Nucleus accumbens (tissue), 56 donors: ENCODE data around the gene GDF9.
A peak's percentile ranks its signal among the peaks of the same experiment; 100 is the strongest.

Experiments used
- DNase-seq, 56 donors: peaks; one replicate each; lab custom pipeline; 2025; lab: John Stamatoyannopoulos, UW

GDF9 gene

DNA sequence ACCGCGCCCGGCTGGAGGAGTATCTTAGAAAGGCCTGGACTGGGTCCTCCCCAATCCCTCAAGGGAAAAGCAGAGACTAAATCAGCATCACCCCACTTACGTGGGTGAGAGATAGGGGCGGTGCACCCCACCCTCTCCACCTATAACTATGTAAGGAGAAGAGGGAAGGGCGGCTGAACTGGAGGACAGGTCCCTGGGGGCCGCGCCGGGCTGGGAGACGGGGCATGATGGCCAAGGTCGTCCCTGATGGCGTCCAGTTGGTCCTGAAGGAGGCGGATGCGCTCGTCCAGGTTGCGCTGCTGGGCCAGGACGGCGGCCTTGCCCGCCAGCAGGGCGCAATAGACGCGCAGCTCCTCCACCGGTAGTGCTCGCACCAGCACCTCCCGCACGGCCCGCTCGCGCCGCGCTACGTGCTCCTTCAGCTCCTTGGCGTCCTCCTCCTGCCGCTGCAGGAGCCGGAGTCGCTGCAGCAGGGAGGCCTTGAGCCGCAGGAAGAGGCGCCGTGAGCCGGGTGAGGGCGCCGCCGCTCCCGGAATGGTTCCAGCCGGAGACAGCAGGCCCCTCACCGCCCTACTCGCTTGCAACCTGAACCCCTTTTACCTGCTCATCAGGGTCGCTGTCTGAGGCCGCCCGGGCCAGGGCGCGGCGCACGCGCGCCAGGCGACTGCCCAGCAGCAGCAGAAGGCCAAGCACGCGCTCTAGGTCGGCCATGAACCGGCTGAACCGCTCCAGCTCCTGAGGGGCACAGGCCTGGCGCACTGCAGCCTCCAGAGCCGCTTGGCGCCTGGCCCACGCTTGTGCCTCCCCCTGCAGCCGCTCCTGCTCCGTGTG lies 43.4 kb downstream of the GDF9 start:
- DNase-seq: peak in 25 of 56 donors; percentile 17 to 72 (median 44)

DNA sequence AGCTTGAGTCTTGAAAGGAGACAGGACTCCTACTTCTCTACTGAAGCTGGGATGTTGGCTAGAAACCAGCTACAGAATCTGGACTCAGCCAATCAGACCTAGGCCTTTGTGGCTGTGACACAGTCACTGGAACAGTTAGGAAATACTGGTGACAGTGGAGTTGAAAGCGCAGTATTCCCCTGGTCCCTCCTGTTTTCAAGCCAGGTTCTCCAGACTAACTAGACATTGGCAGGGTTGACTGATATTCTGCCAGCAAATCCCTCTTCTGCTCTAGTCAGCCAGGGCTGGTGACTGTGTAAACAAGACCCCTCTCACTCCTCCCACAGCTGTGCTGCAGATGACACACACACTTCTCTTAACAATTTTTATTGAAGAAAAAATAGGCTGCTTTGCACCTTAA lies 44.5 kb downstream of the GDF9 start:
- peak in 40 of 56 donors; percentile 19 to 74 (median 52) for DNase-seq

DNA sequence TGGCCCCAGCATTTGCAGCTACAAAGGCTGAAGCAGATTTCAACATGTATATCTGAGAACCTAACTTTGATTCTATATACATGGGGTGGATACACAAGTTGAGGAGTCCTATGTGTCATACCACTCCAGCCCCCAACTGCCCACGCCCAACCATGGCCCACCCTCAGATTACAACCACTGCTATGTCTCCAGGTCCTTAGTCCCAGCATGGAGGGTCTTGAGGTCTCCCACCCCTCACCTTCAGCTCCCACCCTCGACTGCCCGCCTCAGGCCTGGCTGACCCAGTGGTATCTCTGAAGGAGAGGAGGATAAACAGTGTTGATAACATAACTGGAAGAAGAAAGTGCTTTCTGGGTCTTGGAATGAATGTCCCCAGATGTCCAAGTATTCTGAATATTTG lies 44.9 kb downstream of the GDF9 start:
- DNase-seq: peak in 12 of 56 donors; percentile 26 to 70 (median 62)

DNA sequence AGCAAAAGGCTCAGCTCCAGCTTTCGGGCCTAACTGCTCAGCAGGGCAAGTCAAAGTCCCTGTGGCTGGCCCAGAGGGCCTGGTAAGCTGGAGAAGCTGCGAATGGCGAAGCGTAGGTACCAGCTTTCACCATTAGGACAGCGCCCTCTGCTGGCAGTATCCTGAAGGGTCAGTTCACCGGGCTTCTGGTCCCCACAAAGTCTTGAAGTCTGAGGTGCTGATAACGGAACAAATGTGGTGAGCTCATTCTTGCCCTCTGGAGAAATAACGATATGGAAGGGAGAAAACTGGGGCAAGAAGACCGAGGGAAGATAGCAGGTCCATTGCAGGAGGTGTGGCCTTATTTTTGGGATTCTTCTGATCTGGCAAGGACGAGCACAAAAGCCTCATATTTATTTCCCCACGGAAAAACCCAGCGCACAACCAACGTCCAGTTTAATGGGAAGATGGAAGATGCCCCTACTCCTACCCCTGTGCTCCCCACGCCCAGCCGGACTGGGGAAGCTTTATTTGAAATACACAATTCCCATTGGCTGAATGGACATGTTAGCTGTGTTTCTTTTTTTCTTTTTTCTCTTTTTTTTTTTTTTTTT lies 46.0 kb downstream of the GDF9 start:
- peak; percentile 26 to 97 (median 89) for DNase-seq

DNA sequence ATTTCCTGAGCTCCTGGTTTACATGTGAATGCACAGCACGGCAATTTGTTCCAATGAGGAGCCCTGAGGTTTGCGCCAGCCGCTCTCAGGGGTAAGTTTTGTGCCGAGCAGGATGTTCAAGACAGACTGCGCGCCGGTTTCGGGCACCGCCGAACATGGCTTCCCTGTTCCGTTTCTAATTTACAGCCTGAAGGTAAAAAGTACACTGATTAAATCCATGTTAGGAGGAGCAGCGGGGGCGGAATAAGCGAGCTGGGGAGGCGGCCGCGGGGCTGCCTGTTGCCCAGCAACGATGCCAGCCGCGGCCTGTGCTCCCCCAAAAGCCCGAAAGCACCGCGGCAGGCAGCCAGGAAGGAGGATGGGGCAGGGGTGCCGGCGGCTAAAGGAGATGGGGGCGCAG lies 46.8 kb downstream of the GDF9 start:
- DNase-seq: peak in 34 of 56 donors; percentile 21 to 84 (median 57)

DNA sequence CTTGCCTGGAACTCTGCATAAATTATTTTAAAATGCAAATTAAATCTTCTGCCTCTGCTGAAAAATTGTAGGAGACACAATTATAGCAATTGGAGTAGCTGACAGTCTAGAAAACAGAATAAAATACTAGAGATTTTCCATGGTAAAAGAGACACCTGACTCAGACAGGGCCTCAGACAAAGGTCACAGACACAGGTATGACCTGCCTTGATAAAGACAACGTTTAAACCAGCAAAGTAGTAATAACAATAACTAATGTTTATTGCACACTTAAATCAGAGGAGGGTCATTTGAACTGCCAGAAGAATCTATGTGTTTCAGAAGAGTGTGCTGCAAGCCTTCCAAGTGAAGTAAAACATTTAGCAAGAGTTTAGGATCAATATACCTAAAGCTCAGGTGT lies 49.3 kb downstream of the GDF9 start:
- no peak for DNase-seq

DNA sequence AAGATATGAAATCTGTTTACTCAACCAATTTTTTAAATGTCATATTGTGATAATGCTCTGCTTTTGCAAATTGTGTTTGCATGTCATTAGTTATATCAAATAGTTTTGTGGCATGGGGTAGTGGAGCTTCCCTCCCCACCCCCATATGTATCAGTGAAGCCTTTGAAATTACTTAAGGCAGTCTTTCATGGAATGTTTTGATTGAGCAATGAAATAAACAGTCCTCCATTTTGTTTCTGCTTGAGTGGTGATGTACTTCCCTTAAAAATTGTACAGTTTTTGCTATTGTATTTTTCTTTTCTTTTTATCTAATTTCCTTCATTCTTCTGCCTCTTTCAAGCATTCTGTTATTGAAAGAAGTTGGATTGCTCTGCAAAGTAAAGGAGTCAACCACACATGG lies 49.7 kb downstream of the GDF9 start:
- no peak for DNase-seq

DNA sequence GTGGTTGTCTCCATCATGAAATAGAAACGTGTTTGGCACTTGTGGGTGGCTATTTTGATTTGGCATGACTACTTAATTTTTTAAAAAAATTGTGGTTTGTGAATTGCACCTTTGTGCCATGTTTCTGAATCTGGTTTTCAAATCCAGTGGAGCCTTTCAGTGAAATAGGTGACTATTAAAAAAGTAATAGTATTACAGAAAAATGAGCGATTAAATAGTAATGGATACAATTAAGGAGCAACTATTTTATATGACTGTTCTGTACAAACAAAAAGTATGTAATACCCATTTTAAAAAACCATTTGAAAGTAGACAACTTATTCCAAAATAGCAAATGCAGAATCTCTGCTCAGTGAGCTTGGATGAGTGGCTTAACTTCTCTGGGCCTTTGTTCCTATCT lies 50.2 kb downstream of the GDF9 start:
- DNase-seq: no peak

DNA sequence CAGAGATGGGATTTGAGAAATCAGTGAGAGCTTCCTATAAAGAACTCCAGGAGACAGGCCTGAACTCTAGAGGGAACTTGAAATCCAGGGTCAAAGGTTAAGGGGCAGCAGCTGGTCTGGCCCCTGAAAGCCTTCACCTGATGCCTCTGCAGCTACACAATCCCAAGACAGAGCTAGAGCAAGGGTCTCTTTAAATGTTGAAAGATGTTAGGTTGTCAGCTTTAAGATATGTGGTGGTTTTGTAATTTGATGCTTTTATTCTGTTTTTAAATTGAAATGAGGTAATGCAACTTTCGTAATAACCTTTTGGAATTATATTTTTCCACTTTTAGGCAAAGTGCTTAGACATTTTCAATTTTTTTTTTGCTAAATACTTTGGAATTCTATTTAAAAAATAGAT lies 50.8 kb downstream of the GDF9 start:
- DNase-seq: no peak

DNA sequence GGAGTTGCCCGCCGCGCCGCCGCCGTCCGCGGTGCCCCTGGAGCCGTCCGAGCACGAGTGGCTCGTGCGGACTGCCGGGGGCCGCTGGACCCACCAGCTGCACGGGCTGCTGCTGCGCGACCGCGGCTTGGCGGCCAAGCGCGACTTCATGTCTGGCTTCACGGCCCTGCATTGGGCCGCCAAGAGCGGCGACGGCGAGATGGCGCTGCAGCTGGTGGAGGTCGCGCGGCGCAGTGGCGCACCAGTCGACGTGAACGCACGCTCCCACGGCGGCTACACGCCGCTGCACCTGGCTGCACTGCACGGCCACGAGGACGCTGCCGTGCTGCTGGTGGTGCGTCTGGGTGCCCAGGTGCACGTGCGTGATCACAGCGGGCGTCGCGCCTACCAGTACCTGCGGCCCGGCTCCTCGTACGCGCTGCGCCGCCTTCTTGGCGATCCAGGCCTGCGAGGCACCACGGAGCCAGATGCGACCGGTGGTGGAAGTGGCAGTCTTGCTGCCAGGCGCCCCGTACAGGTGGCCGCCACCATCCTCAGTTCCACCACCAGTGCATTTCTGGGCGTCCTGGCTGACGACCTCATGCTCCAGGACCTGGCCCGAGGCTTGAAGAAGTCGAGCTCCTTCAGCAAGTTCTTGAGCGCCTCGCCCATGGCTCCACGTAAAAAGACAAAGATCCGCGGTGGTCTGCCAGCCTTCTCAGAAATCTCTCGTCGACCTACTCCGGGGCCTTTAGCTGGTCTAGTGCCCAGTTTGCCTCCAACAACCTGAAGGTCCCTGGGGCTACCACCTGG lies 51.6 kb downstream of the GDF9 start:
- peak in 6 of 56 donors; percentile 45 to 70 (median 56) for DNase-seq

DNA sequence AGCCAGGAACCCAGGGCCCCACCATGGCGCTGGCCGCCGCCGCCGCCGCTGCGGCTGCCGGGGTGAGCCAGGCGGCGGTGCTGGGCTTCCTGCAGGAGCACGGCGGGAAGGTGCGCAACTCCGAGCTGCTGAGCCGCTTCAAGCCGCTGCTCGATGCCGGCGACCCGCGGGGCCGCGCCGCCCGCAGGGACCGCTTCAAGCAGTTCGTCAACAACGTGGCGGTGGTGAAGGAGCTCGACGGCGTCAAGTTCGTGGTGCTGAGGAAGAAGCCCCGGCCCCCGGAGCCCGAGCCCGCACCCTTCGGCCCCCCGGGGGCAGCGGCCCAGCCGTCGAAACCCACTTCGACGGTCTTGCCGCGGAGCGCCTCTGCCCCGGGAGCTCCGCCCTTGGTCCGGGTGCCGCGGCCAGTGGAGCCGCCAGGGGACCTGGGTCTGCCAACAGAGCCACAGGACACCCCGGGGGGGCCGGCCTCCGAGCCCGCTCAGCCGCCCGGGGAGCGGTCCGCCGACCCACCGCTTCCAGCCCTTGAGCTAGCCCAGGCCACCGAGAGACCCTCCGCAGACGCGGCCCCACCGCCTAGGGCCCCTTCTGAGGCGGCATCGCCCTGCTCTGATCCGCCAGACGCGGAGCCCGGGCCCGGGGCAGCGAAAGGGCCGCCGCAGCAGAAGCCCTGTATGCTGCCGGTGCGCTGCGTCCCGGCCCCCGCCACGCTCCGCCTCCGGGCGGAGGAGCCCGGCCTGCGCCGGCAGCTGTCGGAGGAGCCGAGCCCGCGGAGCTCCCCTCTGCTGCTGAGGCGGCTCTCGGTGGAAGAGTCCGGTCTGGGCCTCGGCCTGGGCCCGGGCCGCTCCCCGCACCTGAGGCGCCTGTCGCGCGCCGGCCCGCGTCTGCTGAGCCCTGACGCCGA lies 52.4 kb downstream of the GDF9 start:
- peak in 41 of 56 donors; percentile 32 to 83 (median 62) for DNase-seq

DNA sequence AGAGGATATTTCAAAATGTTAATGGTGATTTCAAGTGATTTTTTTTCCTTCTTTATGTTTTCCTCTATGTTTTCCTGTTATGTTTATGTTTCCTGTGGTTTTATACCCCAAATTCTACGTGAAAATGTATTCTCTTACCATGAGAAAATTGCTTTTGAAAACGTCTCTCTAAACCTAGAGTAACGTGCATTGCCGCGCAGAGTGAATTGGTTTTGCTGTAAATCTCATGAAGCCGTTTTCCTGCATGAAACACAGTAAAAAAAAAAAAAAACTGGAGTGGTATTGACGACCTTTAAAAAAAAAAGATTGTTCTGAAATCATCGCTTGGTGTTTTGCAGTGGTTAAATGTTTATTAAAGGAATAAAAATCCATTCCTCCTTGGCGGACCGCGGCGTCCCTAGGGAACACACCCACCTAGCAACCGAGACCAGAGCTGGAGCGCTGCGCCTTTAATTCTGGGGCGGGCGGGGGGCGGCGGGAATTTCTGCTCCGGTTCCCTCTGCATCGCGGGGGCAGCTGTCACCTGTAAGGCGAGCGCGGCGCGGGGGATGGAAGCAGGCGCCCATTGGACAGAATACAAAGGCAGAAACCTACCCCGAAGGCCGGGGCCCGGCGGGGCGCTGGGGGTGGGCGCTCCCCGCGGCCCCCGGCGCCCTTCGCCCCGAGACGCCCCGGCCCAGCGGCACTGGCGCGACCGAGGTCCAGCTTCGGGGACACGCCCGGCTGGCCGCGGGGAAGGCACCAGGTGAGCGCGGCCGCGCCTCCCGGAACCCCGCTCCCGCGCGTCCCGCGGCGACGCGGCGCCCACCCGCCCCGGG lies 53.3 kb downstream of the GDF9 start, which contains the start of gene SOWAHA:
Gene SOWAHA (plus strand): TSS at position 522 of the 818 bp plus-strand sequence. CDS start 320 bp downstream, outside the sequence.
- peak in 47 of 56 donors; percentile 22 to 91 (median 69) for DNase-seq

DNA sequence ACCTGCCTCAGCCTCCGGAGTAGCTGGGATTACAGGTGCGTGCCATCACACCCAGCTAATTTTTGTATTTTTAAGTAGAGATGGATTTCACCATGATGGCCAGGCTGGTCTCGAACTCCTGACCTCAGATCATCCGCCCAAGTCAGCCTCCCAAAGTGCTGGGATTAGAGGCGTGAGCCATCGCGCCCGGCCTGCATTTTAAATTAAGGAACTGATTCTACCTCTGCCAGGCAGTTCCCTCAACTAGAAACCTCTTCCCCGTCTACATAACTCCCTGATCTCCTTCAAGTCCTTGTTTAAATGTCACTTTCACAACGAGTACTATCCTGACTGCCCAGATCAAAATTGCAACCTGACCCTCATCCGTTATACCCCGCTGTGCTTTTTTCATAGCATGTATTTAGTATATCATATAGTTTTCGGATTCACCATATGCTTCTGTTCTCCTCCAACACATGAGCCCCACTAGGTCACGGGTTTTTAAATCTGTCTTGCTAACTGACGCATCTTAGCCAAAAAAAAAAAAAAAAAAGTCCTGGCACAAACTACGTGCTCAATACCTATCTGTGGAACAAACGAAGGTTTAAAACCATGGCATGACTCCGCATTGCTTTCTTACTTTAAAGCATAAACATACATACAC lies 54.0 kb downstream of the GDF9 start:
- no peak for DNase-seq
